Lower lobe of right lung (tissue), 2 donors: ENCODE data around the gene MAP3K2. TPM values are rescaled to one million over a fixed set of nuclear protein-coding genes. Genes with fewer than 3 reads are reported as not detected.

Experiments used
- ATAC-seq, 2 donors: fragments of 200-7000 bp; cut with Tn5 transposase; one replicate each; pipeline ENCODE4 v1.9.1; 2020 to 2022; ENCODE audit warnings: mild to moderate bottlenecking in 2 of 2, moderate library complexity in 2 of 2
- DNase-seq: peaks from one replicate; pipeline ENCODE4 v3.0.0-alpha.2; 2020
- H3K27ac ChIP-seq: fragments of 200-600 bp; one replicate; pipeline ENCODE4 v1.8.0; 2022
- H3K27me3 ChIP-seq: fragments of 200-600 bp; one replicate; pipeline ENCODE4 v1.8.0; 2022; ENCODE audit warnings: low read depth
- H3K36me3 ChIP-seq: fragments of 200-600 bp; one replicate; pipeline ENCODE4 v1.8.0; 2022; ENCODE audit warnings: mild to moderate bottlenecking
- H3K4me1 ChIP-seq: fragments of 200-600 bp; one replicate; pipeline ENCODE4 v1.8.0; 2022
- H3K4me3 ChIP-seq: fragments of 200-600 bp; one replicate; pipeline ENCODE4 v1.8.0; 2022; ENCODE audit warnings: mild to moderate bottlenecking
- H3K9me3 ChIP-seq: fragments of 200-600 bp; one replicate; pipeline ENCODE4 v1.8.0; 2022
- intact Hi-C: fragments of 100-400 bp; cut with DNase I; formaldehyde crosslinking; loops from one replicate; pipeline ENCODE4 v1.11.0; 2022
- total RNA-seq: library from RNA; stranded (reverse); fragmentation: NEBNext Ultra II Directional; extraction: Animal tissue kit (Norgen Biotek cat#: 25700); gene quantifications from one replicate; pipeline ENCODE4 v1.2.1, GENCODE V29; 2021
- TF ChIP-seq, protein P1 (sequence below): fragments of 200-600 bp; IDR thresholded peaks from one replicate; pipeline ENCODE4 v1.8.0; 2022; ENCODE audit warnings: antibody characterized with exemption, mild to moderate bottlenecking
- donor health status: DM: no; HTN: yes; CAD: no; lungs with severe emphysema.

MAP3K2 gene
- total RNA-seq, 1 donor from 2014 or later = 78.4 TPM

DNA sequence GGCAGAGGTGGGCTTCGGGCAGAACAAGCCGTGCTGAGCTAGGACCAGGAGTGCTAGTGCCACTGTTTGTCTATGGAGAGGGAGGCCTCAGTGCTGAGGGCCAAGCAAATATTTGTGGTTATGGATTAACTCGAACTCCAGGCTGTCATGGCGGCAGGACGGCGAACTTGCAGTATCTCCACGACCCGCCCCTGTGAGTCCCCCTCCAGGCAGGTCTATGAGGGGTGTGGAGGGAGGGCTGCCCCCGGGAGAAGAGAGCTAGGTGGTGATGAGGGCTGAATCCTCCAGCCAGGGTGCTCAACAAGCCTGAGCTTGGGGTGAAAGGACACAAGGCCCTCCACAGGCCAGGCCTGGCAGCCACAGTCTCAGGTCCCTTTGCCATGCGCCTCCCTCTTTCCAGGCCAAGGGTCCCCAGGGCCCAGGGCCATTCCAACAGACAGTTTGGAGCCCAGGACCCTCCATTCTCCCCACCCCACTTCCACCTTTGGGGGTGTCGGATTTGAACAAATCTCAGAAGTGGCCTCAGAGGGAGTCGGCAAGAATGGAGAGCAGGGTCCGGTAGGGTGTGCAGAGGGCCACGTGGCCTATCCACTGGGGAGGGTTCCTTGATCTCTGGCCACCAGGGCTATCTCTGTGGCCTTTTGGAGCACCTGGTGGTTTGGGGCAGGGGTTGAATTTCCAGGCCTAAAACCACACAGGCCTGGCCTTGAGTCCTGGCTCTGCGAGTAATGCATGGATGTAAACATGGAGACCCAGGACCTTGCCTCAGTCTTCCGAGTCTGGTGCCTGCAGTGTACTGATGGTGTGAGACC lies 30.7 kb upstream of the MAP3K2 start, which contains the start of gene PROC:
Gene PROC (plus strand): TSS at position 128 of the 812 bp plus-strand sequence. CDS start 1,516 bp downstream, outside the sequence.
- H3K4me3 ChIP-seq = no peak within 1 kb of the TSS
- ATAC-seq (no peak), DNase-seq (no peak)
- intact Hi-C loops = no loop called here
- H3K9me3 ChIP-seq = no peaks in the 10 kb centered on the region
- TF ChIP-seq, protein P1, sequence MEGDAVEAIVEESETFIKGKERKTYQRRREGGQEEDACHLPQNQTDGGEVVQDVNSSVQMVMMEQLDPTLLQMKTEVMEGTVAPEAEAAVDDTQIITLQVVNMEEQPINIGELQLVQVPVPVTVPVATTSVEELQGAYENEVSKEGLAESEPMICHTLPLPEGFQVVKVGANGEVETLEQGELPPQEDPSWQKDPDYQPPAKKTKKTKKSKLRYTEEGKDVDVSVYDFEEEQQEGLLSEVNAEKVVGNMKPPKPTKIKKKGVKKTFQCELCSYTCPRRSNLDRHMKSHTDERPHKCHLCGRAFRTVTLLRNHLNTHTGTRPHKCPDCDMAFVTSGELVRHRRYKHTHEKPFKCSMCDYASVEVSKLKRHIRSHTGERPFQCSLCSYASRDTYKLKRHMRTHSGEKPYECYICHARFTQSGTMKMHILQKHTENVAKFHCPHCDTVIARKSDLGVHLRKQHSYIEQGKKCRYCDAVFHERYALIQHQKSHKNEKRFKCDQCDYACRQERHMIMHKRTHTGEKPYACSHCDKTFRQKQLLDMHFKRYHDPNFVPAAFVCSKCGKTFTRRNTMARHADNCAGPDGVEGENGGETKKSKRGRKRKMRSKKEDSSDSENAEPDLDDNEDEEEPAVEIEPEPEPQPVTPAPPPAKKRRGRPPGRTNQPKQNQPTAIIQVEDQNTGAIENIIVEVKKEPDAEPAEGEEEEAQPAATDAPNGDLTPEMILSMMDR = no peak
- no peaks in the 10 kb centered on the region for H3K36me3 ChIP-seq
- H3K4me1 ChIP-seq = peaks cover 33% of the 10 kb centered on the region
- H3K27me3 ChIP-seq = peaks cover 25% of the 10 kb centered on the region
- no peak within 1 kb of the TSS for H3K27ac ChIP-seq

DNA sequence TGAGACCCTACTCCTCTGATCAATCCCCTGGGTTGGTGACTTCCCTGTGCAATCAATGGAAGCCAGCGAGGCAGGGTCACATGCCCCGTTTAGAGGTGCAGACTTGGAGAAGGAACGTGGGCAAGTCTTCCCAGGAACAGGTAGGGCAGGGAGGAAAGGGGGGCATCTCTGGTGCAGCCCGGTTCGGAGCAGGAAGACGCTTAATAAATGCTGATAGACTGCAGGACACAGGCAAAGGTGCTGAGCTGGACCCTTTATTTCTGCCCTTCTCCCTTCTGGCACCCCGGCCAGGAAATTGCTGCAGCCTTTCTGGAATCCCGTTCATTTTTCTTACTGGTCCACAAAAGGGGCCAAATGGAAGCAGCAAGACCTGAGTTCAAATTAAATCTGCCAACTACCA lies 29.6 kb upstream of the MAP3K2 start:
- H3K4me3 ChIP-seq = no peak overlapping the region
- no peak overlapping the region for H3K27ac ChIP-seq
- TF ChIP-seq, protein P1 = no peak
- ATAC-seq (no peak), DNase-seq (no peak)
- peaks cover 14% of the 10 kb centered on the region for H3K27me3 ChIP-seq
- H3K4me1 ChIP-seq = peaks cover 22% of the 10 kb centered on the region
- H3K9me3 ChIP-seq = no peaks in the 10 kb centered on the region
- H3K36me3 ChIP-seq = no peaks in the 10 kb centered on the region
- intact Hi-C loops = no loop called here

DNA sequence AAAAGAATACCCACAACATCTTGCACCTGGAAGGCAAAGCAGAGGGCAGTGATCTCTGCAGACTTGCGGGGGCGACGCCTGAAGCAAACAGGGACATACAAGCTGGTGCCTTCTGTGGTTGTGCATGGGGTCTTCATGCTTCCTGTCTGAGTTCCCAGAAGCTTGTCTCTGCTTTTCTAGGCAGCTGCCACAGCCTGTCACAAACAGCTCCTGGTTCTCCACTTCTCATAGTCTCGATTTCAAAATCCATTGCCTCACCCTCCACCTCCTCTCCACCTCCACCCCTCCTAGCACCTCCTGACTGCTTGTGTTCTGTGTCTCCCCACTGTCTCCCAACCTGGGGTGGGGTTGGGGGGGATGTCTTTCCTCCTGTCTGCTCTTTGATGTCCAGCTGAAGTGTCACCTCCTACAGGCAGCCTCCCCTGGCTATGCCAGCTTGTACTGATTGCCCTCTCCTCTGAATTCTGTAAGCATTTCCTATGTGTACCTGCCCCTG lies 28.8 kb upstream of the MAP3K2 start:
- peaks cover 30% of the 10 kb centered on the region for H3K4me1 ChIP-seq
- H3K9me3 ChIP-seq = no peaks in the 10 kb centered on the region
- peaks cover 6% of the 10 kb centered on the region for H3K27me3 ChIP-seq
- peak; percentile 6 to 12 for ATAC-seq
- H3K27ac ChIP-seq = no peak overlapping the region
- H3K4me3 ChIP-seq = peak overlapping the region; percentile 57
- H3K36me3 ChIP-seq = no peaks in the 10 kb centered on the region
- TF ChIP-seq, protein P1 = no peak
- DNase-seq = no peak
- intact Hi-C loops = no loop called here

DNA sequence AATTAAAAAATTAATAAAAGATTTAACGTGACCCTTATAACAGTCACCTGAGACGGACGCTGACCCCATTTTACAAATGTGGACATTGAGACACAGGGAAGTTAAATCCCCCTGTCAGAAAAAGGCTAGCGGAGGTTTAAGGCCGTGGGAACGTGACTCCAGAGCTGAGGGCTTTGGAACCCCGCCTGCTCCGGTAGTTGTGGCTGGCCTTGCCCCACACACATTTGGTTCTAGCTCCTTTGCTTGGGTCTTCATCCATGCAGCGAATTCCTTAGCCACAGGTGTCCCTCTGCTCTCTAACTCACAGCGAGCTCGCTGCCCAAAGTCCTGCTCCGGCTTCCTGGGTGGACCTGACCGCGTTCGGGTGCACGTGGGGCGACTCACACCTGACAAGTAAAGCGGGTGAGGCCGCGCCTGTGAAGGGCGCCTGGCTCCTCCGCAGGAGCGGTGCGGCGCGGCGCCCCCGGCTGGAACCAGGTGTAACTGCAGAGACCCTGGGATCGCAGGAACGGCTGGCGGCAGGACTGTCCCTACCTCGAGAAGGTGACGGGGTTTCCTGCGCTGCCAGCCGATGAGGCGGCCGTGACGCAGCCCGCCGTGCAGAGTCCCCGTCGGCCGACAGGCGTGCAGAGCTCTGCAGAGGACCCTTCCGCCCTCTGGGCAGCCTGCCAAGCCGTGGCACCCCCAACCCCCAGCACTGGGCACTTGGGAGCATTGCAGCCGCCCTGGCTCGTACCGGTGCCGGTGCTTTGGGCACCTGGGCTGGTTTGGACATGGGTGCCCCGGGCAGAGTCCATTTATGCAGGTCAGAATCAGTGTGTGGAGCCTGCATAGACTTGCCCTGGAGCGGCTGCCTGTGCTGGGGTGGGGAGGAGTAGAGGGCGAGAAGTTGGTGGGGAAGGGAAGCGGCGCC lies 28.1 kb upstream of the MAP3K2 start:
- Histone ChIP-seq H3K27ac (peak overlapping the region; percentile 1), H3K4me1 (peaks cover 37% of the 10 kb centered on the region), H3K4me3 (peak overlapping the region; percentile 57), H3K36me3 (no peaks in the 10 kb centered on the region), H3K9me3 (no peaks in the 10 kb centered on the region), H3K27me3 (no peaks in the 10 kb centered on the region)
- TF ChIP-seq, protein P1 = peak; percentile 75
- intact Hi-C loops = no loop called here
- ATAC-seq = peak; percentile 94
- DNase-seq = peak; percentile 89
